Keratinocyte (primary cell): ENCODE data around the gene TTC28. TPM values are rescaled to one million over a fixed set of nuclear protein-coding genes. Genes with fewer than 3 reads are reported as not detected.

Source experiments
- DNase-seq: peaks from one replicate; pipeline ENCODE4 v3.0.0-alpha.2; 2011; ENCODE audit warnings: low read depth, missing footprints, low spot score
- FAIRE-seq: peaks from 2 replicates; lab custom pipeline; 2011; peaks lifted over from hg19 to GRCh38; lab: Jason Lieb, UNC
- H2AFZ ChIP-seq: 2 replicates; pipeline ENCODE4 v1.6.0; 2012; ENCODE audit warnings: low read length, control low read depth, inconsistent platforms; ENCODE audit not compliant: control insufficient read depth
- H3K27ac ChIP-seq: 2 replicates; pipeline ENCODE4 v1.5.1; 2011; ENCODE audit warnings: low read length; ENCODE audit not compliant: control insufficient read depth, insufficient read depth
- H3K27me3 ChIP-seq: 3 replicates; pipeline ENCODE4 v1.6.0; 2011; ENCODE audit warnings: low read length; ENCODE audit not compliant: control insufficient read depth, insufficient read depth; ENCODE audit errors: extremely low read depth
- H3K36me3 ChIP-seq, 2 experiments: 2 replicates in 1 of 2; 3 replicates in 1 of 2; pipeline ENCODE4 v1.5.1; 2011; ENCODE audit warnings: low read length in 2 of 2, mild to moderate bottlenecking in 1 of 2; ENCODE audit not compliant: control insufficient read depth in 2 of 2, insufficient read depth in 2 of 2; ENCODE audit errors: extremely low read depth in 1 of 2
- H3K4me1 ChIP-seq: 3 replicates; pipeline ENCODE4 v1.5.1; 2011; ENCODE audit warnings: low read length; ENCODE audit not compliant: control insufficient read depth, insufficient read depth; ENCODE audit errors: extremely low read depth
- H3K4me2 ChIP-seq: 3 replicates; pipeline ENCODE4 v1.6.0; 2011; ENCODE audit warnings: low read depth, low read length; ENCODE audit not compliant: control insufficient read depth, insufficient read depth; ENCODE audit errors: extremely low read depth
- H3K4me3 ChIP-seq, 3 experiments: fragments of 200-600 bp in 1 of 3; sonication (generic) in 1 of 3; 2 replicates in 2 of 3; 3 replicates in 1 of 3; pipeline ENCODE4 v1.5.1; 2011 to 2016; ENCODE audit warnings: low read length in 3 of 3, mild to moderate bottlenecking in 3 of 3, control low read depth in 2 of 3, inconsistent platforms in 1 of 3, low read depth in 1 of 3, mixed read lengths in 1 of 3, mixed run types in 1 of 3, moderate library complexity in 1 of 3; ENCODE audit not compliant: control insufficient read depth in 2 of 3, insufficient read depth in 2 of 3; ENCODE audit errors: extremely low read depth in 1 of 3
- H3K79me2 ChIP-seq: 2 replicates; pipeline ENCODE4 v1.6.0; 2012; ENCODE audit warnings: low read length; ENCODE audit not compliant: control insufficient read depth, insufficient read depth
- H3K9ac ChIP-seq: 3 replicates; pipeline ENCODE4 v1.6.0; 2011; ENCODE audit warnings: low read length; ENCODE audit not compliant: control insufficient read depth, insufficient read depth; ENCODE audit errors: extremely low read depth
- H3K9me1 ChIP-seq: 3 replicates; pipeline ENCODE4 v1.6.0; 2011; ENCODE audit warnings: low read length; ENCODE audit not compliant: control insufficient read depth, insufficient read depth; ENCODE audit errors: extremely low read depth
- H3K9me3 ChIP-seq: 2 replicates; pipeline ENCODE4 v1.5.1; 2012; ENCODE audit warnings: low read depth, low read length; ENCODE audit not compliant: control insufficient read depth
- H4K20me1 ChIP-seq: 3 replicates; pipeline ENCODE4 v1.6.0; 2011; ENCODE audit warnings: low read length; ENCODE audit not compliant: control insufficient read depth, insufficient read depth; ENCODE audit errors: extremely low read depth
- CTCF ChIP-seq, 3 experiments: IDR thresholded peaks in 1 of 3; conservative IDR thresholded peaks in 1 of 3; optimal IDR thresholded peaks in 1 of 3; 2 replicates in 2 of 3; 3 replicates in 1 of 3; pipeline versions ENCODE3 to v1.5.1; 2011; ENCODE audit warnings: low read length in 3 of 3, mild to moderate bottlenecking in 3 of 3, moderate library complexity in 2 of 3, control low read depth in 1 of 3, inconsistent platforms in 1 of 3; ENCODE audit not compliant: insufficient read depth in 2 of 3; ENCODE audit errors: extremely low read depth in 1 of 3
- EZH2 ChIP-seq: IDR thresholded peaks from one replicate; pipeline ENCODE4 v1.6.1; 2012; ENCODE audit warnings: inconsistent platforms, mild to moderate bottlenecking, low read length, moderate library complexity
- dilution Hi-C: fragments of 300-500 bp; cut with MboI; formaldehyde crosslinking; loops from one replicate; pipeline ENCODE4 v1.7.0; 2020; ENCODE audit warnings: low sequenced_read_pairs; ENCODE audit not compliant: extremely low pct_ligation_motif_present
- polyA plus RNA-seq, 5 experiments: library from polyadenylated mRNA; depleted of rRNA in 3 of 5; stranded (reverse) in 3 of 5; stranded (forward) in 1 of 5; unstranded in 1 of 5; fragments of >200 nt; gene quantifications; 1 replicate in 1 of 5; 2 replicates in 3 of 5; 3 replicates in 1 of 5; pipeline versions ENCODE4 v1.2.1 to v1.2.3, GENCODE V29; 2011 to 2012; ENCODE audit warnings: missing spikeins in 2 of 5, low read depth in 1 of 5, low replicate concordance in 1 of 5

TTC28 gene
- polyA plus RNA-seq, 1 donor (not counting 4 experiments of a cell fraction or from before 2014, with no cell fraction given), result 0.66 TPM

GRCh38 chr22:28185130-28185529 is 494.5 kb downstream of the TTC28 start:
- dilution Hi-C loops, result no loop called here
- H3K27ac ChIP-seq, result no peak overlapping the region
- no peak overlapping the region for H3K4me3 ChIP-seq
- peaks cover 2% of the 10 kb centered on the region for H3K4me1 ChIP-seq
- no peak overlapping the region for H3K9ac ChIP-seq
- no peaks in the 10 kb centered on the region for H3K9me1 ChIP-seq
- H3K27me3 ChIP-seq, result no peaks in the 10 kb centered on the region
- FAIRE-seq (no peak), DNase-seq (no peak)
- no peaks in the 10 kb centered on the region for H3K79me2 ChIP-seq
- TF ChIP-seq CTCF (optimal IDR thresholded peaks at IDR 0.05 in 1 of 3, IDR thresholded peaks at IDR 0.05 in 1 of 3, conservative IDR thresholded peaks at IDR 0.05 in 1 of 3; ENCODE audit: extremely low read depth in 1 of 3, insufficient read depth in 2 of 3, low read length in 3 of 3), result no peak
- TF ChIP-seq EZH2, result no peak
- H3K9me3 ChIP-seq, result no peaks in the 10 kb centered on the region
- no peak overlapping the region for H3K4me2 ChIP-seq
- H2AFZ ChIP-seq, result no peak overlapping the region
- no peaks in the 10 kb centered on the region for H3K36me3 ChIP-seq
- H4K20me1 ChIP-seq, result no peaks in the 10 kb centered on the region

GRCh38 chr22:28183078-28183860 is 496.4 kb downstream of the TTC28 start:
- Histone ChIP-seq H3K9me3 (no peaks in the 10 kb centered on the region), H2AFZ (no peak overlapping the region), H3K27me3 (no peaks in the 10 kb centered on the region), H3K4me2 (no peak overlapping the region), H3K4me3 (no peak overlapping the region), H4K20me1 (no peaks in the 10 kb centered on the region), H3K36me3 (no peaks in the 10 kb centered on the region), H3K4me1 (peaks cover 2% of the 10 kb centered on the region), H3K27ac (no peak overlapping the region), H3K9ac (no peak overlapping the region), H3K79me2 (no peaks in the 10 kb centered on the region), H3K9me1 (no peaks in the 10 kb centered on the region)
- TF ChIP-seq CTCF (optimal IDR thresholded peaks at IDR 0.05 in 1 of 3, IDR thresholded peaks at IDR 0.05 in 1 of 3, conservative IDR thresholded peaks at IDR 0.05 in 1 of 3; ENCODE audit: extremely low read depth in 1 of 3, insufficient read depth in 2 of 3, low read length in 3 of 3), result no peak
- no peak for TF ChIP-seq EZH2
- FAIRE-seq (no peak), DNase-seq (no peak)
- dilution Hi-C loops, result no loop called here
